ENCODE data around the gene MFRP.

- TF ChIP-seq ZNF219 (CRISPR knock-in tag; IDR thresholded peaks at IDR 0.05; ENCODE audit: borderline replicate concordance) (no peak), ETV6 (CRISPR knock-in tag; IDR thresholded peaks at IDR 0.05) (no peak), USF2 (CRISPR knock-in tag; IDR thresholded peaks at IDR 0.05) (no peak), NFE2L1 (CRISPR knock-in tag; IDR thresholded peaks at IDR 0.05) (no peak), KAT7 (CRISPR knock-in tag; IDR thresholded peaks at IDR 0.05; ENCODE audit: borderline replicate concordance) (no peak), CTCF (IDR thresholded peaks at IDR 0.05) (no peak), ZNF532 (CRISPR knock-in tag; IDR thresholded peaks at IDR 0.05; ENCODE audit: borderline replicate concordance) (no peak), FOXP1 (CRISPR knock-in tag; IDR thresholded peaks at IDR 0.05; ENCODE audit: borderline replicate concordance) (no peak), ZNF121 (CRISPR knock-in tag; IDR thresholded peaks at IDR 0.05) (no peak), JAZF1 (CRISPR knock-in tag; IDR thresholded peaks at IDR 0.05) (no peak)
These were observed 27.3 kb downstream of the MFRP start for GRCh38 chr11:119319136-119319699.
